Panc1 (cell line): Measurements from ENCODE around the gene CRYBG1. TPM values are rescaled to one million over a fixed set of nuclear protein-coding genes. Genes with fewer than 3 reads are reported as not detected.

Source experiments
- ATAC-seq: fragments of 200-7000 bp; cut with Tn5 transposase; 2 replicates; pipeline ENCODE4 v1.9.1; 2020; ENCODE audit warnings: mild to moderate bottlenecking, moderate library complexity
- BruUV-seq: library from RNA; stranded (reverse); fragments of 400-500 nt; replicated peaks from 2 replicates; lab custom pipeline; 2021; lab: Mats Ljungman, UMichigan
- CTCF ChIA-PET: fragments of 300-600 bp; sonication (Branson Sonifier 250); formaldehyde crosslinking; loops from one replicate; lab custom pipeline; 2022; ENCODE audit warnings: antibody characterized with exemption; lab: Charles Lee
- POLR2A ChIA-PET: fragments of 300-600 bp; sonication (Branson Sonifier 250); formaldehyde crosslinking; loops from one replicate; lab custom pipeline; 2022; ENCODE audit warnings: antibody characterized with exemption; lab: Charles Lee
- DNase-seq: peaks from one replicate; pipeline ENCODE4 v3.0.0-alpha.2; 2010; ENCODE audit warnings: low read depth, low spot score
- H3K27ac ChIP-seq: 2 replicates; pipeline ENCODE4 v1.5.1; 2011; ENCODE audit warnings: mild to moderate bottlenecking, low read length, inconsistent platforms
- H3K27me3 ChIP-seq: fragments of 200-500 bp; sonication (Bioruptor generic); 2 replicates; pipeline ENCODE4 v1.6.0; 2014; ENCODE audit warnings: low read length, inconsistent platforms; ENCODE audit not compliant: control insufficient read depth, insufficient read depth
- H3K36me3 ChIP-seq: fragments of 200-500 bp; sonication (Bioruptor generic); 2 replicates; pipeline ENCODE4 v1.5.1; 2014; ENCODE audit warnings: inconsistent platforms, mild to moderate bottlenecking, low read length, moderate library complexity; ENCODE audit not compliant: control insufficient read depth, insufficient read depth
- H3K4me1 ChIP-seq: 2 replicates; pipeline ENCODE4 v1.5.1; 2011; ENCODE audit warnings: inconsistent platforms, mild to moderate bottlenecking, low read length, moderate library complexity; ENCODE audit not compliant: control insufficient read depth, insufficient read depth
- H3K4me3 ChIP-seq, 2 experiments: 2 replicates each; pipeline ENCODE4 v1.5.1; 2011 to 2012; ENCODE audit warnings: low read depth in 2 of 2, low read length in 2 of 2, mild to moderate bottlenecking in 2 of 2, inconsistent platforms in 1 of 2, moderate library complexity in 1 of 2
- H3K9me3 ChIP-seq: fragments of 200-500 bp; sonication (Bioruptor generic); 2 replicates; pipeline ENCODE4 v1.5.1; 2014; ENCODE audit warnings: low read depth, mild to moderate bottlenecking, inconsistent platforms, low read length, moderate library complexity; ENCODE audit not compliant: control insufficient read depth, insufficient read depth
- CTCF ChIP-seq: fragments of 450-650 bp; IDR thresholded peaks from 2 replicates; pipeline ENCODE4 v1.5.1; 2017; ENCODE audit warnings: mild to moderate bottlenecking
- POLR2AphosphoS5 ChIP-seq: IDR thresholded peaks from 2 replicates; pipeline ENCODE4 v1.6.1; 2012; ENCODE audit warnings: mild to moderate bottlenecking, low read depth, low read length, moderate library complexity
- REST ChIP-seq, 2 experiments: IDR thresholded peaks; 2 replicates each; pipeline ENCODE4 v1.6.1; 2011 to 2012; ENCODE audit warnings: low read depth in 2 of 2, control low read depth in 1 of 2, low read length in 1 of 2, mild to moderate bottlenecking in 1 of 2, moderate library complexity in 1 of 2; ENCODE audit not compliant: insufficient read depth in 1 of 2
- SIN3A ChIP-seq: IDR thresholded peaks from 2 replicates; pipeline ENCODE4 v1.6.1; 2012; ENCODE audit warnings: low read depth, mild to moderate bottlenecking, low read length, moderate library complexity, borderline replicate concordance; ENCODE audit not compliant: insufficient read depth
- TCF7L2 ChIP-seq: IDR thresholded peaks from 2 replicates; pipeline ENCODE4 v1.6.1; 2011; ENCODE audit warnings: mild to moderate bottlenecking, low read depth, low read length, inconsistent platforms
- in situ Hi-C: cut with HindIII; loops from 2 replicates; pipeline ENCODE4 v1.10.0; 2016; ENCODE audit warnings: low sequenced_read_pairs, low pct_unique_long_range_greater_than_20kb
- intact Hi-C: fragments of 100-400 bp; cut with micrococcal nuclease; formaldehyde crosslinking; loops from one replicate; pipeline ENCODE4 v1.10.0; 2022; ENCODE audit not compliant: unreplicated experiment
- total RNA-seq: library from RNA; stranded (reverse); gene quantifications from one replicate; pipeline ENCODE4 v1.2.1, GENCODE V29; 2021; ENCODE audit not compliant: unreplicated experiment

Gene CRYBG1
- total RNA-seq, 1 experiment from 2014 or later, result 32.3 TPM

GRCh38 chr6:106369739-106370138 is 9.2 kb downstream of the CRYBG1 start:
- intact Hi-C loops, result no loop called here
- POLR2A ChIA-PET, result no interaction called here
- Histone ChIP-seq H3K36me3 (no peaks in the 10 kb centered on the region), H3K9me3 (no peaks in the 10 kb centered on the region), H3K4me1 (no peaks in the 10 kb centered on the region), H3K4me3 (no peak overlapping the region), H3K27me3 (peaks cover 24% of the 10 kb centered on the region), H3K27ac (no peak overlapping the region)
- DNase-seq (no peak), ATAC-seq (no peak)
- in situ Hi-C loops, result no loop called here
- TF ChIP-seq REST (IDR thresholded peaks at IDR 0.05; ENCODE audit: insufficient read depth in 1 of 2, low read depth in 2 of 2, low read length in 1 of 2) (no peak), TCF7L2 (no peak), CTCF (no peak), POLR2AphosphoS5 (no peak), SIN3A (no peak)
- CTCF ChIA-PET, result interaction anchor here (0.9 kb wide), 1 partner anchor 9 kb away, joined by 3 read pairs; the partner anchor contains the start of gene CRYBG1
- BruUV-seq, result no TSS peak

GRCh38 chr6:106370639-106371038 is 10.1 kb downstream of the CRYBG1 start:
- in situ Hi-C loops (no loop called here), intact Hi-C loops (no loop called here)
- Histone ChIP-seq H3K4me3 (no peak overlapping the region), H3K27ac (no peak overlapping the region), H3K9me3 (no peaks in the 10 kb centered on the region), H3K36me3 (no peaks in the 10 kb centered on the region), H3K4me1 (no peaks in the 10 kb centered on the region), H3K27me3 (peaks cover 24% of the 10 kb centered on the region)
- ChIA-PET CTCF (no interaction called here), POLR2A (interaction anchor here (0.6 kb wide), 1 partner anchor 555 kb away, joined by 3 read pairs; no protein-coding TSS in a partner anchor)
- DNase-seq (no peak), ATAC-seq (no peak)
- BruUV-seq, result no TSS peak
- TF ChIP-seq CTCF (no peak), POLR2AphosphoS5 (no peak), SIN3A (no peak), REST (IDR thresholded peaks at IDR 0.05; ENCODE audit: insufficient read depth in 1 of 2, low read depth in 2 of 2, low read length in 1 of 2) (no peak), TCF7L2 (no peak)
